CD4-positive, alpha-beta memory T cell (primary cell): ENCODE data around the gene ZNF282. TPM values are rescaled to one million over a fixed set of nuclear protein-coding genes. Genes with fewer than 3 reads are reported as not detected.

Experiments used
- CTCF ChIA-PET: fragments of 350-600 bp; sonication (Branson Sonifier 250); formaldehyde crosslinking; loops from one replicate; lab custom pipeline; 2021; ENCODE audit warnings: inconsistent platforms; ENCODE audit not compliant: partially characterized antibody; lab: Charles Lee
- POLR2A ChIA-PET: fragments of 350-600 bp; sonication (Branson Sonifier 250); formaldehyde crosslinking; loops from one replicate; lab custom pipeline; 2021; ENCODE audit not compliant: partially characterized antibody; lab: Charles Lee
- DNase-seq, 5 donors: peaks; one replicate each; pipeline versions ENCODE4 v3.0.0 to v3.0.0-alpha.2; 2020 to 2022; ENCODE audit warnings: mixed read lengths in 1 of 5
- H3K27ac ChIP-seq: one replicate; pipeline ENCODE4 v1.7.0; 2013; ENCODE audit warnings: low read depth, low read length
- H3K27me3 ChIP-seq: 2 replicates; pipeline ENCODE4 v1.7.0; 2013; ENCODE audit warnings: mild to moderate bottlenecking, low read length, moderate library complexity; ENCODE audit not compliant: insufficient read depth
- H3K36me3 ChIP-seq: 2 replicates; pipeline ENCODE4 v1.7.0; 2013; ENCODE audit warnings: mild to moderate bottlenecking, low read length, moderate library complexity; ENCODE audit not compliant: insufficient read depth
- H3K4me1 ChIP-seq: 2 replicates; pipeline ENCODE4 v1.7.0; 2013; ENCODE audit warnings: mild to moderate bottlenecking, low read length, moderate library complexity; ENCODE audit not compliant: insufficient read depth
- H3K4me3 ChIP-seq, 2 donors: one replicate each; pipeline ENCODE4 v1.7.0; 2013; ENCODE audit warnings: low read length in 2 of 2, mild to moderate bottlenecking in 1 of 2
- H3K9me3 ChIP-seq, 2 donors: one replicate each; pipeline ENCODE4 v1.7.0; 2013; ENCODE audit warnings: low read length in 2 of 2, control low read depth in 1 of 2; ENCODE audit not compliant: control insufficient read depth in 1 of 2
- H3K27ac Mint-ChIP-seq, 7 donors: one replicate each; pipeline ENCODE4 v1.8.0; 2020 to 2021; ENCODE audit warnings: mixed read lengths in 7 of 7, mild to moderate bottlenecking in 6 of 7, inconsistent platforms in 3 of 7, moderate library complexity in 3 of 7
- H3K27me3 Mint-ChIP-seq, 2 donors: one replicate each; pipeline ENCODE4 v1.8.0; 2020 to 2021; ENCODE audit warnings: mixed read lengths in 2 of 2
- H3K36me3 Mint-ChIP-seq, 2 donors: one replicate each; pipeline ENCODE4 v1.8.0; 2020 to 2021; ENCODE audit warnings: mixed read lengths in 2 of 2, inconsistent platforms in 1 of 2, mild to moderate bottlenecking in 1 of 2
- H3K4me1 Mint-ChIP-seq, 4 donors: one replicate each; pipeline ENCODE4 v1.8.0; 2020 to 2021; ENCODE audit warnings: mixed read lengths in 4 of 4, mild to moderate bottlenecking in 1 of 4
- H3K4me3 Mint-ChIP-seq, 8 donors: one replicate each; pipeline ENCODE4 v1.8.0; 2020 to 2021; ENCODE audit warnings: mixed read lengths in 8 of 8, mild to moderate bottlenecking in 7 of 8, moderate library complexity in 6 of 8, inconsistent platforms in 3 of 8
- H3K9me3 Mint-ChIP-seq, 8 donors: one replicate each; pipeline ENCODE4 v1.8.0; 2020 to 2021; ENCODE audit warnings: mixed read lengths in 8 of 8, mild to moderate bottlenecking in 5 of 8, inconsistent platforms in 3 of 8, moderate library complexity in 1 of 8
- intact Hi-C: fragments of 100-400 bp; cut with micrococcal nuclease; formaldehyde crosslinking; loops from one replicate; pipeline ENCODE4 v1.15.1; 2023
- polyA plus RNA-seq, 2 donors: library from polyadenylated mRNA; unstranded; fragments of 300-500 nt; fragmentation: Illumina TruSeq; gene quantifications; one replicate each; pipeline ENCODE4 v1.2.3, GENCODE V29; 2021
- total RNA-seq, 2 experiments: library from RNA; stranded (reverse); gene quantifications; one replicate each; pipeline ENCODE4 v1.2.3, GENCODE V29; 2021

Gene ZNF282
- total and polyA plus RNA-seq, 4 experiments from 2014 or later: 0.13 to 20.7 (median 10.5) TPM

- POLR2A ChIA-PET: interaction anchor here (2.2 kb wide), 1 partner anchor 8 kb away, joined by 8 read pairs; the partner anchor contains the start of gene ZNF783
- Mint-ChIP-seq H3K4me3 (no peak overlapping the region), H3K9me3 (no peaks in the 10 kb centered on the region), H3K27me3 (no peaks in the 10 kb centered on the region), H3K4me1 (peaks cover under 1 to 3% (median 2%) of the 10 kb centered on the region in 4 donors), H3K36me3 (peaks cover 16 to 42% of the 10 kb centered on the region in 2 donors), H3K27ac (no peak overlapping the region)
- Histone ChIP-seq H3K4me1 (peaks cover 2% of the 10 kb centered on the region), H3K36me3 (peaks cover 38% of the 10 kb centered on the region), H3K4me3 (no peak overlapping the region), H3K27ac (no peak overlapping the region), H3K27me3 (no peaks in the 10 kb centered on the region), H3K9me3 (no peaks in the 10 kb centered on the region)
- CTCF ChIA-PET: interaction anchor here (2.7 kb wide), 1 partner anchor 8 kb away, joined by 15 read pairs; the partner anchor contains the start of gene ZNF783
- intact Hi-C loops: no loop called here
- DNase-seq: no peak
Measured at GRCh38 chr7:149253665-149254064, 58.3 kb downstream of the ZNF282 start.

GRCh38 chr7:149254181-149254858 lies 59.0 kb downstream of the ZNF282 start:
- H3K36me3 ChIP-seq: peaks cover 38% of the 10 kb centered on the region
- ChIA-PET CTCF (no interaction called here), POLR2A (no interaction called here)
- H3K9me3 Mint-ChIP-seq: no peaks in the 10 kb centered on the region
- no peak for DNase-seq
- H3K27ac Mint-ChIP-seq: no peak overlapping the region
- no peak overlapping the region for H3K4me3 ChIP-seq
- no peaks in the 10 kb centered on the region for H3K27me3 ChIP-seq
- H3K27ac ChIP-seq: no peak overlapping the region
- H3K4me1 Mint-ChIP-seq: no peaks in the 10 kb centered on the region
- H3K9me3 ChIP-seq: no peaks in the 10 kb centered on the region
- no peaks in the 10 kb centered on the region for H3K4me1 ChIP-seq
- no peak overlapping the region for H3K4me3 Mint-ChIP-seq
- H3K36me3 Mint-ChIP-seq: peaks cover 16 to 41% of the 10 kb centered on the region in 2 donors
- intact Hi-C loops: no loop called here
- no peaks in the 10 kb centered on the region for H3K27me3 Mint-ChIP-seq

- Mint-ChIP-seq H3K4me1 (no peaks in the 10 kb centered on the region), H3K9me3 (no peaks in the 10 kb centered on the region), H3K36me3 (peaks cover 16 to 40% of the 10 kb centered on the region in 2 donors), H3K27me3 (no peaks in the 10 kb centered on the region), H3K27ac (no peak overlapping the region), H3K4me3 (no peak overlapping the region)
- H3K36me3 ChIP-seq: peaks cover 38% of the 10 kb centered on the region
- no peak for DNase-seq
- POLR2A ChIA-PET: no interaction called here
- H3K9me3 ChIP-seq: no peaks in the 10 kb centered on the region
- no peaks in the 10 kb centered on the region for H3K4me1 ChIP-seq
- no peak overlapping the region for H3K4me3 ChIP-seq
- no peaks in the 10 kb centered on the region for H3K27me3 ChIP-seq
- intact Hi-C loops: no loop called here
- no peak overlapping the region for H3K27ac ChIP-seq
- CTCF ChIA-PET: no interaction called here
Measured at GRCh38 chr7:149255174-149255573, 59.8 kb downstream of the ZNF282 start.

- Histone ChIP-seq H3K27me3 (no peaks in the 10 kb centered on the region), H3K9me3 (no peaks in the 10 kb centered on the region), H3K36me3 (peaks cover 30% of the 10 kb centered on the region), H3K27ac (no peak overlapping the region), H3K4me3 (no peak overlapping the region), H3K4me1 (peaks cover 6% of the 10 kb centered on the region)
- Mint-ChIP-seq H3K4me1 (peaks cover 2 to 11% (median 7%) of the 10 kb centered on the region in 4 donors), H3K4me3 (no peak overlapping the region), H3K27me3 (no peaks in the 10 kb centered on the region), H3K9me3 (no peaks in the 10 kb centered on the region), H3K36me3 (peaks cover 11 to 33% of the 10 kb centered on the region in 2 donors), H3K27ac (no peak overlapping the region)
- intact Hi-C loops: no loop called here
- CTCF ChIA-PET: no interaction called here
- no peak for DNase-seq
- POLR2A ChIA-PET: no interaction called here
Measured at GRCh38 chr7:149256568-149256967, 61.2 kb downstream of the ZNF282 start.

- peaks cover 24% of the 10 kb centered on the region for H3K36me3 ChIP-seq
- POLR2A ChIA-PET: no interaction called here
- H3K4me3 ChIP-seq: no peak overlapping the region
- intact Hi-C loops: no loop called here
- no peak for DNase-seq
- no peaks in the 10 kb centered on the region for H3K27me3 ChIP-seq
- H3K9me3 ChIP-seq: no peaks in the 10 kb centered on the region
- Mint-ChIP-seq H3K36me3 (peaks cover 7 to 29% of the 10 kb centered on the region in 2 donors), H3K4me3 (no peak overlapping the region), H3K27ac (peak overlapping the region in 3 of 7 donors; percentile 5 to 12 (median 12)), H3K4me1 (peaks cover 2 to 13% (median 8%) of the 10 kb centered on the region in 4 donors), H3K27me3 (no peaks in the 10 kb centered on the region), H3K9me3 (no peaks in the 10 kb centered on the region)
- H3K4me1 ChIP-seq: peaks cover 6% of the 10 kb centered on the region
- CTCF ChIA-PET: no interaction called here
- no peak overlapping the region for H3K27ac ChIP-seq
Measured at GRCh38 chr7:149257146-149257545, 61.8 kb downstream of the ZNF282 start.

GRCh38 chr7:149261316-149261828 lies 66.0 kb downstream of the ZNF282 start:
- H3K4me1 Mint-ChIP-seq: peaks cover 13 to 33% (median 21%) of the 10 kb centered on the region in 4 donors
- peaks cover 25% of the 10 kb centered on the region for H3K4me1 ChIP-seq
- DNase-seq: peak in 1 of 5 donors; percentile 21
- POLR2A ChIA-PET: interaction anchor here (0.9 to 4.9 kb wide), 17 partner anchors 9 to 363 kb away, joined by 3 to 102 read pairs (median 6); partner anchors contain the start of genes ZNF282, ZNF398, ZNF425 and ZNF777
- CTCF ChIA-PET: interaction anchor here (0.6 to 4.3 kb wide), 14 partner anchors 9 to 593 kb away, joined by 3 to 63 read pairs (median 5); partner anchors contain the start of genes PDIA4, ZNF212 and ZNF777
- H3K4me3 Mint-ChIP-seq: peak overlapping the region; percentile 84 to 92 (median 87)
- H3K27me3 Mint-ChIP-seq: no peaks in the 10 kb centered on the region
- intact Hi-C loops: loop anchor here (10.0 kb wide), 1 partner anchor 277 kb away; no protein-coding TSS in a partner anchor
- peaks cover 2% of the 10 kb centered on the region for H3K36me3 ChIP-seq
- peaks cover 4 to 15% of the 10 kb centered on the region in 2 donors for H3K36me3 Mint-ChIP-seq
- no peaks in the 10 kb centered on the region for H3K27me3 ChIP-seq
- no peaks in the 10 kb centered on the region for H3K9me3 ChIP-seq
- peak overlapping the region; percentile 52 to 61 for H3K4me3 ChIP-seq
- peak overlapping the region; percentile 87 to 95 (median 92) for H3K27ac Mint-ChIP-seq
- peak overlapping the region; percentile 68 for H3K27ac ChIP-seq
- H3K9me3 Mint-ChIP-seq: no peaks in the 10 kb centered on the region
